CD1c-positive myeloid dendritic cell (primary cell): ENCODE data around the gene NEO1.
"Not testable (repeated sequence)": the region's sequence is repeated elsewhere in the genome, so short reads cannot be mapped to it uniquely, and the experiment has no call there.

ENCODE experiments used
- DNase-seq: peaks from one replicate; pipeline ENCODE4 v3.0.0-alpha.2; 2016; ENCODE audit errors: extremely low spot score

NEO1 gene

DNA sequence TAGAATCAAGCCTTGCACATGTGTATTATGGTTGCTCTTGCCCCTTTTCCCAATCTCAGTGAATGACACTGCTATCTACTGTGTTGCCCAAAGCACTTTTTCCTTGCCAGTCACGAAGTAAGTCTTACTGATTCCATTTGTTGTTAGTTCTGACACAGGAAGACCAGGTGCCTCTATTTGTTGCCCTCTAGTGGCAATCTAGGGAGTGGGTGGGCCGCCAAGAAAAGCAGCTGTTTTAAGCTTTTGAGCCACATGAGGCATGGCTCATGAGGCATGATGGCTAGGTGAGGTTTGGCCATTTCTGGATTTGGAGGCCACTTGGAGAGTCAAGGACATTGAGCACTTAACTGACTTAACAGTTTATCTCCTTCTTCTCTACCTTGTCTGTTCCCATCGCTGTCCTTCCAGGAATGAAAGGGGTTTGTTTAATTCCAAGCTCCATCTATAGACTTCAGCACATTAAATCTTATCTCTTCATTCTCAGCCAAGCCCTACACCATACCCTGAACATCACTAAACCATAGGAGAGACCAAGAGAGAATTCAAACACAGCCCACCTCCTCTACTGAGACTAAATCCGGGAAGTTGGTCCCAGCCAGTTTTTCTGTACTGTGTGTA is 213.4 kb downstream of the NEO1 start:
- peak; percentile 55 for DNase-seq

DNA sequence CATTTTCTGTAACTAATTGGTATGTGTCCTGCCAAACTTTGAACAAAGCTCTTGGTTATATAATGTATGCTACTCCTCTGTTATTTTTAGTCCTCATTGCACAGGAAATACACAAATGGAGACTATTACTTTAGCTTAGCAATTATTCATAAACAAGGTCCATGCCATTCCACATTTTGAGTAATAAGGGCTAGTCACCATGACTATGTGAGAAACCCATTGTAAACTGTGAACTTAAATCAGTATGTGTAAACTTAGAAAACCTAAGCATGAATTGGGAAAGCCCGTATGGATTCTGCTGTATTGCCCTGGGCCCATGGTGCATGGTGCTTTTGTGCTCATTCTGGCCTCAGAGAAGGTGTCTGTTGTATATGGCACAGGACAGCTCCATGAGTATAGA is 216.2 kb downstream of the NEO1 start:
- no peak for DNase-seq

DNA sequence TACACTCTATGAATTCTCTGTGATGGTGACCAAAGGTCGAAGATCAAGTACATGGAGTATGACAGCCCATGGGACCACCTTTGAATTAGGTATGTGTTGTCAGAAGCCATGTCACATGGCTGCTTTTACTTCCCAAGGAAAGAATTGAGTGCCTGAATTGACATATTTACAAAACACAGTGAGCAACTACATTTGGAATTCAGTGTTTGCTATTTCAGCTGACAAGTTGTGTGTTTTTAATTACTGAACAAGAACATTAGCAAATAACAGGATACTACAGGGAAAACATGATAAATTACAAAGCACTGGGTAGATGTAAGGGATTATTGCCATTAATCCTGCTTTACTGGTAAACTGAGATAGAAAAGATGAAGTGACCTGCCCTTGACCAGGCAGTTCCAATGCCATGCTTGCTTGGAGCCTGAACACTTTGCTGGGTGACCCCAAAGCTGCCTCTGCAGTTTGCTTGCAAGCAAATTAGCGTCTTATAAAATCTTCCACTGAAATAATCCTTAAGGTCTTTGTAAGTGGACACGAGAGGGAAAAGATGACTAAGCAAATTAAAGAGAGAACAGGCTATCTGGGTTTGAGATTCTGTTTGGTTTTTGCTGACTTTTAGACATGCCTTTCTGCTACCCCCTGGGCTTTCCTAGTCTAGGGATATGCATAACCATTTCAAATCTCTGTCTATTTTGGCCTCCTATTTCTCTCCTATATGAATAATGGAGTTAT is 218.3 kb downstream of the NEO1 start:
- no peak for DNase-seq

DNA sequence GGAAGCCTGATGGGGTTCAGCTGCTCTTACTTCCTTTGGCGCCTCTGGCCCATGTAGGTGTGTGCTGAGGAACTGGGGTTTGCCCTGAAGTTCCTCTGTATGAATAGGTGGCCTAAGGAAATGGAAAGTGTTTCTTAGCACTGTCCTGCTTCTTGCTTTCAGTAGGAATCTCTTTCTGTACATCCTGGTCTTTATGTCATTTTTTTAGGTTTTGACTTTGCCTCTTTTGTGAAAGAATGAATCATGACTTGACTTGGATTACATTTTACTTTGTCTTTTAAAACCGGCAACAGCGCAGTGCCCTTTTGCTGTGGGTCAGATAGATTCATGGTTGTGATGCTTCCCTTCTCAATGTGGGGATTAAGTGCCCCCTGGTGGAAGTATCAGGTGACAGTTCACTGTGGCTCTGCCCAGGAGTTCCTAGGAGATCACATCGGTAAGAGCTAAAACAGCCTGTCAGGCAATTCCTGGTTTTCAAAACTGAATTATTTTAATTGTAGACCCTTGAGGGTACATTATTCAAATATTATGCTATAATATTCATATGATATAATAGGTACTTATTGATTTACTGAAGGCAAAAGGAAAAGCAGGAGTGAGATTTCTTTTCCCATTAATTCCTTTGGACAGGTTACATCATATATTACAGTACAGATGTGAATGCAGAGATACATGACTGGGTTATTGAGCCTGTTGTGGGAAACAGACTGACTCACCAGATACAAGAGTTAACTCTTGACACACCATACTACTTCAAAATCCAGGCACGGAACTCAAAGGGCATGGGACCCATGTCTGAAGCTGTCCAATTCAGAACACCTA is 221.1 kb downstream of the NEO1 start:
- peak; percentile 60 for DNase-seq

DNA sequence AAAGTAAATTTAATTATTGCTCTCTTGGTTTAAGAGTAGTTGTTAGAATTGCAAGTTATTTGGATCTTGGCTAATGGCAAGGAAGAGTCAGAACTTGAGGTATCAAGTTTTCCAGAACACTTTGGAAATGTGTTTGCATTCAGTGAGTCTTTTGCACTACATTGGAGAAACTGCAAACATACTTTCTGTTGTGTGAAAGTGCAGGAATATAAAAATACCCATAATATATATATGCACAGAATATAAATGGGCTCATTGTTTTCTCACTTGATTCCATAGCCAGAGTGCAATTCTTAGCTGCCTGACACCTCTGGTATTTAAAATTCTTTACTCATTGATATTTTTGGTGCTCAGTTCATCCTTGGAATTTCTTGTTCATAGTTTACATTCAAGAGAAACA is 223.6 kb downstream of the NEO1 start:
- DNase-seq, result no peak

DNA sequence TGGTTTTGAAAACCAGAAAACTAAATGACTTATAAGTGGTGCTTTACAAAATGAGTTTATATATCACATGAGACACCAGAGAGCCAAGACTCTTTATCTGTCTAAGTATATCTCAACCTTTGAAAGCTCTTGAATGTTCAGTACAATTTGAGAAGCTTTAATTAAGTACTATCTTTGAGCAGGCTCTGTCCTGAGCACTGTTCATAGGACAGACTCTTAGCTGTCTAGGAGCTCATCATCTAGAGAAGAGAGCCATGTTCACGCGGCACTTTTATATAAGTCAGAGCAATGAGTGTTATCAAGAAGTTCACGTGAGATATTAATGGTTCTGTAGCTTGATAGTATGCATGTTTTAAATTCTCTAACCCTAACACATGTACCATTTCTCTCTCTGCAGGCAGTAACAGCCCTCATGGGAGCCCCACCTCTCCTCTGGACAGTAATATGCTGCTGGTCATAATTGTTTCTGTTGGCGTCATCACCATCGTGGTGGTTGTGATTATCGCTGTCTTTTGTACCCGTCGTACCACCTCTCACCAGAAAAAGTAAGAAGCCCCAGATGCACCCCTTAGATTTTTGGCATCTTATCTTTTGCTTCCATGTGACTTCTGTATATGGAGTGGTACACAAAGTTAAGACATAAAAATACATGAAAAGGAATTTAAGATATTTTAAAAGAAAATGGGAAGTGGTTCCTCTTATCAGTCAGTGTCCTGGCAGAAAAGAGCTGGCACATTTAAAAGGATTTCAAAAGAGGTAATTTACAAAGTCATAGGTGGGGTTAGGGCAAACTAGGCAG is 230.5 kb downstream of the NEO1 start:
- no peak for DNase-seq

DNA sequence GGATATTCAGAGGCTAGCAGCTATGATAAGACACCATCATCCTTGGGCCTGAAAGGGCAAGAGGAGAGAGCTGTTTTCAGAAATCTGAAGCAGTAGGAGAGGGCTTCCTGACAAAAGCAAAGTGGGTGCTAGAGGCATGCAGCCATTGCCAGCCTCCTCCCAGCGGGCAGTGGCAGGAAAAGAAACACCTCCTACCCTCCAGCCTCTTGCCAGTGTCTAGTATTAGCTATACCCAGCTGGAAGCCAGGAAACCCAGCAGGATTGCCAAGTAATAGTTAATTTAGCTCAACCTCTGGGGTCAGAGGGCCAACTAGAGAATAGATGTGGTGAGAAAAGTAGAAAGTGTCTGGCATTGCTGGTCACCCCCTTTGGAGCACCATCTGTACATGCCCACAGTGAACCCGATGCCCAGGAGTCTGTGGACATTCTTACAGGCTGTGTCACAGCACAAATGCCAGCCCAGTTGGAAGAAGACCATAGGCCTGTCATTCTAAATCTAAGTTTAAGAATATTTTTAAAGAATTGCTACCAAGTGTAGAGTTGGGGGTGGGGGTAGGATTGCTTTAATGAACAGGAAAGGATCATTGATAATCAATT is 231.2 kb downstream of the NEO1 start:
- no peak for DNase-seq

DNA sequence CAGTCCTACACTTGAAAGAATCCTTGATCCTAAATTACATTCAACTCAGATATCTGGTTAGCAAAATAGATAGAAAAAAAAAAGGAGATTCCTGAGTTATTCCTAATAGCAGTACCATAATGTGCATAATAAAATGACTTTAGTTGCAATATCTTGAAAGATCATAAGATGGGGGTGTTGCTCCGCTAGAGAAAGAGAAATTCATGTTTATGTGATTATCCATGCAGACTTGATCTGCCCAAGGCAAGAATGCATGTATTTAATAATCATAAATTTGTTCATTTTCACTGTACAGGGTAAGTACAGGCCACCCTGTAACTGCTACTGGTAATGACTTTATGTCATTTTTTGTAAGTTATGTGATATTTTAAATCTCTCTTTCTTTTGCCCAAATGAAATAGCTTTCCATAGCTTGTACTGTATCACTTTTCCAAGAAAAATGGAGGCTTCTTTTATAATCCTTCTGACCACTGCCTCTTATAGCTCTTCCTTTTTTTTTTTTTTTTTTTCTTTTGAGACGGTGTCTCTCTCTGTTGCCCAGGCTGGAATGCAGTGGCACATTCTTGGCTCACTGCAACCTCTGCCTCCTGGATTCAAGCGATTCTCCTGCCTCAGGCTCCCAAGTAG is 231.9 kb downstream of the NEO1 start:
- peak; percentile 30 for DNase-seq

DNA sequence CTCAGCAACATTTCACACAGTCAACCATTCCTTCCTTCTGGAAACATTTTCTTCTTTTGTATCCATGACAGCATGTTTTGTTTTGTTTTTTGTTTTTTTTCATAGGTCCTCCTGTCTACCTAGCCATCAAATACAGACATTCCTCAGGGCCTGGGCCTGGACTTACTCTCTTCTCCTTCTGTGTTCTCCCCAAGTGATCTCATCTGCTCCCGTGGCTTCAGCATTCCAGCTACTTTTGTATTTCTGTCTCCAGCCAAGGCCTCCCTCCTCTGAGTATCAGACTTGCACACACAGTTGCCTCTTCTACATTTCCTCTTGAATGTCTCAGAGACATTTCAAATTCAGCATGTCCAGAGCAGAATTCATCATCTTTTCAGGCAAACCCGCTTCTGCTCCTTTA is 234.0 kb downstream of the NEO1 start:
- no peak for DNase-seq

DNA sequence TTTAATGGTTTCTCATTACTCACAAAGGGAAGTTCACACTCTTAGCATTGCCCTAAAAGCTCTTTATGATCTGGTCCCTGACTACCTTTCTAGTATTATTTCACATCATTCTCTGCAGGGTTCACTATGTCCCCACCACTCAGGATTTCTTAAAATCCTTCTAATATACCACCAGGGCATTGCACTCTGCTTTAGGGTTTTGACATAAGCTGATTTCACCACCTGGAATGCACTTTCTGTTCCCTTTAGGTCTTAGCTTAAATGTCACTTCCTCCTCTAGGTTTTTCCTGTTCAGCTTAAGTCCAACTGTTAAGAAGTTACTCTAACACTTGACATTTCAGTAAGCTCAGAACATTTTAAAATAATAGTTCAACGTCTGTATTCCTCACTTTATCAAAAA is 234.8 kb downstream of the NEO1 start:
- DNase-seq, result peak; percentile 73

DNA sequence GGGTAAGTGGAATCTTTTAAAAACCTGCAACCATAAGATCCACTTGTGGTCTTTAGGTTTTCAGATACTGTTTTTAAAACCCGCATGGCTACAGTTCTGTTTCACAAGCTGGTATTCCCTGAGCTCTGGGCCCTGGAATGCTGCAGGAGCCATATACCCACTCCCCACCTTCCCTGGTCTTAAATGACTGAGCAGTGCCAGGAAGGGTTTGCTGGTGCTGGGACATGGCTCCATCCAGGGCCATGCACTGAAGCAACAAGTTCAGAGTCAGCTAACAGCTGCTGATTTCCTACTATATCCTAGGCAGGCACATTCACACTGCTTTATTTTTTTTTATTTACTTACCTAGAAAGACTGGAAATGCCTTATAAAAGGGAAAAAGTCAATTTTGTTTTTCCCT is 239.2 kb downstream of the NEO1 start:
- no peak for DNase-seq

DNA sequence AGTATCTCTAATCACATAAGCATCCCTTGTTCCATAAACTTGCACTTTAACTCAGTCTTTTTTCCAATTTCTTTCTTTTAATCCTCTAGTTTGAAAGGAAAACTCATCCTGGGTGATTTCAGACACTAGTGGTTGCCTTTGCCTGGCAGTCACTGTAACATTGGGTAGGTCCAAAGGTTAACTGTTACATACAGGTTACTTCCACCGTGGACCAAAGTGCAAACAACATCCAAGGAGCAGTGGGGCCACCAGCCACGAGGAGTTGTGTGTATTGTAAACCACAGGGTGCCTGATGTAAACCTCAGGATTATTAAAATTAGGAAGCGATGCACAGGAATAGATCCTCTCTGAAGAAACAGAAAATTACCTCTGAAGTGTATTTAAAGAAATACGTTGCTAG is 241.5 kb downstream of the NEO1 start:
- DNase-seq, result no peak

DNA sequence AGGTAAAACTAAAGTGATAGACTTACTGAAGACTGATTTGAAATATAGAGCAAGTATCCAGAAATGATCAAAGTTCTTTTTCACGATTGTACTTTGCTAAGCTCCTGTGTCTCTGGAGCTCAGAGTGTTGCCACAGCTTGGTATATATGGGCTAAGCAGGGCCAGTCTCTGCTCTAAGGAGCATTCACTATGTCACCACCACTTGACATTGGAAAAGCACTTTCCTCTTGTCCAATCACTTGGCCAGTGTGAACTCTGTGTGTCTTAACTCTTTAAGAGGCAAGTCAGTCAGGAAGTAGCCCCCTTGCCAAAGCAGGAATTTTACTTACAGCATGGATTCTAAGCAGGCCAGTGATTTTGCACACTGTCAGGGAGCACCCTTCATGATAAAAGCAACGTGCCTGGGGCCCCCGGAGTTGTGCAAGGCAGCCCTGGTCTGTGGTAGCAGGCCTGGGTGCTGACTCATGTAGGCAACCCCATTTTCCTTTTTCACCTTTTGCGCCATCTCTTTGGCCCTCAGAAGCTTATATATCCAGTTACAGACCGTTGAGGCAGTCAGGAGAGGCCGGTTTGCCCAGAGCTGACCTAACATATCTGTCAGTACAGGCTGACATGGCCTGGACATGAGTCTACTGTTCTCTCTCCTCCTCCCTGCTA is 243.5 kb downstream of the NEO1 start:
- DNase-seq, result no peak

DNA sequence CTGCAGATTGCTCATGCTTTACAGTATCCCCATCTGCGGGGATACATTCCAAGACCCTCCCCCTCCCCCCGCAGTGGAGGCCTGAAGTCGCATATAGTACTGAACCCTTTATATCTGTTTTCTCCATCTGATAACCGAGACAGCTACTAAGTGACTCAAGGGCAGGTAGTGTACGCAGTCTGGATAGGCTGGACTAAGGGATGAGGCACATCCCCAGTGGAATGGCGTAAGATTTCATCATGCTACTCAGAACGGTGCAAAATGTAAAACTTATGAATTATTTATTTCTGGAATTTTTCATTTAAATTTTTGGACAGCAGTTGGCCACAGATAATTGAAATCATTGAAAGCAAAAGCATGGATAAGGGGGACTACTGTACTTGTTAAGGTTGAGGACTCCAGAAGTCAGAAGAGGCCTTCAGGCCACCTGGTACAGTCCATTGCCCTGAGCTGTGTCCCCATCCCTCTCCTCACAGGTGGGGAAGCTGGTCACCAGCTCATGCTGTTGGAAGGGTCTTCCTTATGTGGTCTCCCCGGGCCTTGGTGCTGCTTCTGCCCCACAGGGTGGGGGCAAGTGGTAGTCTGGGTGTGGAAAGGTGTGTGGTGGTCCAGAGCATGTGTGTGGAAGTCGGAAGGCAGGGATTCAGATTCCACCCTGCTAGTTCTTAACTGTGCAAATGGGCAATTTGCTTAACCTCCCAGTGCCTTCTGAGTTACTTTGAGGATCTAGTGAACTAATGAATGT is 244.5 kb downstream of the NEO1 start:
- DNase-seq, result no peak

DNA sequence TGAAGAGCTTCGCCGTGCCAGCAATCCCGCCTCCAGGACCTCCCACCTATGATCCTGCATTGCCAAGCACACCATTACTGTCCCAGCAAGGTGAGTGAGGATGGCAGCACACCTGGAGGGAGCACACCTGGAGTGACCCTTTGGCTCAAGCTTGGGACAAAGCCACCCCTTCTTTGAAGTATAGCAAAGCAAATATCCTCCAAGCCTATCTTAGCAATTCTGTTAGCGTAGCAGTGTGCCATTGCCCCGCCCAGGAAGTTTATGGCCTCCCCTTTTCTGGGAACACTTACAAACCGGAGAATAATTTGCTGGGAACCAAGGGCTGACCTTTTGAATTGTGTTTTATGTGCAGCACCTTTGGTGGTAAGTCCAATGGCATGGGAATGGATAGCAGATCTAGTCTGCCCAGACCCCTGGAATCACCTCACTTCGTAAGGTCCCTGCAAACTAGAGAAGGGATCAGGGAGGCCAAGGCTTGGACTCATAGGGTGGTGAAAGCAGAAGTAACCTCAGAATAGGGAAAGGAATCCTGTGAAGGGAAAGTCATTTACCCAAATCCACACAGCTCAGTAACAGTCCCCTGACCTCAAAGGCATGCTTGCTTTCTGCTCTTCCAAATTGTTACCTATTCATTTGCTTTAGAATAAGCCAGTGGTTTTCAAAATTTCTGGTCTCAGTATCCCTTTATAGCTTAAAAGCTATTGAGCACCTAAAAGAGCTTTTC is 246.4 kb downstream of the NEO1 start:
- no peak for DNase-seq

DNA sequence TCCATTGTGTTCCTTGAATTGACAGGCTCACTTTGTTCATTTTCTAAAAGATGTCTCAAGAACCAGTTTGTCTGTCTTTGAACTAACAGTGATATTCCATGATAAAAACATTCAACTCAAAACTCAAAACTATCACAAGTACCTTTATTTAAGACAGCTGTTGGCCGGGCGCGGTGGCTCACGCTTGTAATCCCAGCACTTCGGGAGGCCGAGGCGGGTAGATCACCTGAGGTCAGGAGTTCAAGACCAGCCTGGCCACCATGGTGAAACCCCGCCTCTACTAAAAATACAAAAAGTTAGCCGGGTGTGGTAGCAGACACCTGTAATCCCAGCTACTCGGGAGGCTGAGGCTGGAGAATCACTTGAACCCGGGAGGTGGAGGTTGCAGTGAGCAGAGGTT is 248.0 kb downstream of the NEO1 start:
- not testable (repeated sequence) for DNase-seq

DNA sequence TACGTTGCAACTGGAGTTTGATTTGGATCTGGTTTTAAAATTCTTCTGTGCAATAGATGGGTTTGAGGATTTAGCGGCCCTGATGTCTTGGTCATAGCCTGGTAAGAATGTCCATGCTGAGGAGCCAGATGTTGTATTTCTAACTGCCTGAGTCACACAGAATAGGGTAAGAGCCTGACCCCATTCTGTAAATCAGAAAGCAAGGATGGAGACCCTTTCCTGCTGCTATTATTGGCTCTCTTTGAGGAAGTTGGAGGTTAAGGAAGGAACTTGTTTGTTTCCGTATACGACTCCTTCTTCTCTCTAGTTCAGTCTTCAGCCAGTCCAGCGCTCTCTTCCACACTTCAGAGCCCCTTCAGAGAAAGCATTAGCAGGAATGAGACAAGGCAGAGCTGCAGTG is 251.4 kb downstream of the NEO1 start:
- peak; percentile 10 for DNase-seq

DNA sequence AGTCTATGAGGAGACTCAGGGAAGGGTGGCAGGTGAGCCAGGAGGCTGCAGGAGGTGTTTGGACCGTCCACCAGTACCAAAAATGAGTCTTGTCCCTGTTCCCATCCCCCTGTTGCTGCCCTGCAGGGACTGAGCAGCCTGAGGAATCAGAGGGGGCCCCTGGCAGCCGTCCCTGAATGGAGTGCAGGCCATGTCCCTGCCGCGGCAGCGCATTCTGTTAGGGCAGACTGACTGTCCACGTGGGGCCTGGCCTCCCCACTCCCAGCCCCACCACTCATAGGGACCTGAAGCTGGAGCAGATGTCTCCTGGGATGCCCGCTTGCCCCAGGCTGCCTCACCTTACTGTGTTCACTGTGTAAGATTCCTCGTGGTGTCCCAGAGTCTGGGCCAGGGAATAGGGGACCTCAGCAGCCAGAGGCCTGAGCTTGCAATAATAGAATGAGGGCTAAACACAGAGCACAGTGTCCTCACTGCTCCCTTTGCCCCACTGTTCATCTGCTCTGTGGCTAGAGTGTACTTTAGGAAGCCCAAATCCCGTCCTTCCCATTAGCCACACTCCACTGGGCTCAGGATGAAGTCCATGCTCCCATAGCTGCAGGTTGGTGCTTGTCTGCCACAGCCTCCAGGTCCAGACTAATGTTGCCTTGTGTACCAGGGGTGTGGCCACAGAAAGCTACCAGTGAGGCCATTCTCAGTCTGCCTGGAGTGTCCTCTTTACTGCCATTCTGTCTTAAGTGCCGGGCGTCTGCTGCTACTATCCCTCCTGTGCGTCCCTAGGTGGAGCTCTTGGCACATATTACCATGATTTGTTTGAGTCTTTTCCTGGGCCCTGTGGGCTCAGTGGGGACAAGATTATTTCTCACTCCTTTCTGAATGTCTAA is 253.3 kb downstream of the NEO1 start:
- peak; percentile 38 for DNase-seq
